ENCODE measurements around the gene HINT2.

The HINT2 gene

DNA sequence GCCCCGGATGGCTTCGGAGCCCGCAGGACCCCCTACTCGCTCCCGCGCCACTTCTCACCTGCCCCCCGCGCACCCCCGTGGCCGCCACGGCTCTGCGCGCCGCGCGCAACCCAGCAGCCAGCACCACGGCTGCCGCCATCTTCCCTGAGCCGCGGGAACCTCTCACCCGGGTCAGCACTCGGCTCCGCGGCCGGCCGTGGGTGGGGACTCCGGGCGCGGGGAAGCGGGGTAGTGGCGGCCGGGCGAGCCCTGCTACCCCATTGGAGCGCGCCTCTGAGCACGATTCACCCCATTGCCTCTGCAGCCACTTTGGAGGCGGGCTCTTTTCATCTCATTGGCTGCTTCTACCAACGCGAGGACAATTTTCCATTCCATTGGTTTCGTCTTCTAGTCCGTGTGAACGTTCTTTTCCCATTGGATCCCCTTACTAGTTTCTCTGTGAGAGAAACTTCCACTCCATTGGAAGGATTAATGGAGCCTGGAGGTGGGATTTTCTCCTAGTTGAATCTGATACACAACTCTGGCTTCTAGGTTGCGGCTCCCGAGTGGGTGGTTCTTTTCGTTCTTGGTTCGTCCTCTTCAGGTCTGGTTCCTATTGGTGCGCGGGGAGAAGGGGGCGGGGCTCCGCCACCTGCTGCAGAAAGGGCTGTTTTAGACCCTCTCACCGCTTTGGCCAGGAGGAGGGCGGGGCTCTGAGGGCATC, at the start of gene HINT2:
TSS of gene HINT2 (minus strand) at position 202 of the 703 bp plus-strand sequence. CDS start at position 139, 63 bp downstream.
- peak; percentile 97 for DNase-seq (ENCODE audit: low read depth)

DNA sequence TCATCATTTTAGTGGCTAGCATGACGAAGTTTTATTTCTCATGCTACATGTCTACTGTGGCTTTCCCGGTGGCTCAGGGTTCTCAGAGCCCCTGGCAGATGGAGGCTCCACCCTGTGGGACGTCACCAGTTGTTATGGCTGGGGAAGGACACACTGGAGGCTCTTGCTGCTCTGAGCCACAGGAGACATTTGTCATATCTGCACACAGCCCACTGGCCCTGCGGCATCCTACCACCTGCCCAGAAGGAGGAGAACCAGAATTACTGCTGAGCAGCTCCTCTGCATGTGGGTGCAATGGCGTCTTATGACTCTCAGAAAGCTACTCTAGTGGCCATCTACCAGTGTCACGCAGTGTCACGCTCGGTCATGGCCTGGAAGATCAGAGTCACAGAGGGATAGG, 48.7 kb upstream of the HINT2 start:
- DNase-seq (ENCODE audit: low read depth), result no peak

DNA sequence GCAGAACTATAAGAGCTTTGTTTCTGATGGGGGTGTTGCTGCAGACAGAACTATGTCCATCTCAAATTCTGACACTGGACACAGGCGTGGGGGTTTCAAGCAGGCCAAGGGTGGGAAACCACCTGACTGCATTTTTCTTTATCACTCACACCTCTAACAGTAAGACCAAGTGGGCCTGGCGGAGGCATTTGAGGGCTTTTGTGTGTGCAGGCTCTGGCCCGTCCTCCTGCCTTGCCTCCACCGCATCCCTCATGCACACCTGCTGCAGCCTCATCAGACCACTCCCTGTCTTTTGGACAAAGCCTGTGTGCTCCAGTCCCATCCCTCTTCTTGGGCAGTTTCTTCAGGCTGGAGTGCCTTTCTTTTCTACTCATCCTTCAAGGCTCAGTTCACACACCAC, 47.5 kb upstream of the HINT2 start:
- no peak for DNase-seq (ENCODE audit: low read depth)

DNA sequence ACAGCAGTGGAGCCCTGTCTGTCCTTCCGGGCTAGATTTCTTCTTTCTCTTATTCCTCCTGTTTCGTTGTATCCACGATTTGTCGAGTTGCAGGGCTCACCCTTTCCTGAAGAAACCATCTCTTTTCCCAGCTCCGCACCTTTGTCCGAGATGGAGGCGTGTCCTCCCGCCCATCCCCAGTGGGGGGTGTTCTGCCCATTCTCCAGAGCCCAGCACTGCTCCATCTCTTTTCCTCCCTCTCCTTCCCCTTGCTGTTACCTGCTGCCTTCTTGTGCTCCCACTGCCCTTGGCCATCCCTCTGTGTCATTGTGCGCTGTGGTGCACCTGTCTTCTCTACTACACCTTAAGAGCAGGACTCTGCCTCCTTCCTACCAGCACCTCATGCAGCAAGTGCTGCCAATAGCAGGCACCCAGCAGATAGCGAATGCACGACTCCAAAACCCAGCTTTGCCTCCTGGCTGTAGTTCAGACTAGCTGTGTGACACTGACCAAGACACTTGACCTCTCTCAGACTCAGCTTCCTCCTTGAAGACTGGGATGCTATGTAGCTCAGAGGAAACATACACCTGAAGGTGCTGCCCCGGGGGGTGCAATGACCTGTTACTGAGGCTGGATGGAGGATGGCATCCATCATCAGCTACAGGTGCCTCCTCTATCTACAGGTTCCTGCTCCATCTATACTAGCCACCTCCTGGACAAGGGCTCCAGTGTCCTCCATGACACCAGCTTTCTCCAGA, 46.5 kb upstream of the HINT2 start:
- no peak for DNase-seq (ENCODE audit: low read depth)

DNA sequence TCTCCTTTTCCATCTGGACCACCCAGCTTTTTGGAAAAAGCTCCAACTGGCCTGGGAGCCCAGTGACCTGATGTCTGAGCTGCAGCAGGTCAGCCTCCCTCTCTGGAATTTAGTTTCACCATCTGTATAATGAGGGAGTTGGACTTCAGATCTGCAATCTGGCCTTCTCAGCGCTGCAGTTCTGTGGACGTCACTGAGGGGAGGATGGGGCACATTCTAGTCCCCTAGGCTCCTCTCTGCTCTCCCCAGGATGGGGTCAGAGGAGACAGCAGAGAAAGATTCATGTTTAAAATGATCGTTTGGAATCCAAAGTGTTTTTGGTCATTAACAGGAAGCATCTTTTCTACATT, 45.1 kb upstream of the HINT2 start:
- DNase-seq (ENCODE audit: low read depth), result no peak

DNA sequence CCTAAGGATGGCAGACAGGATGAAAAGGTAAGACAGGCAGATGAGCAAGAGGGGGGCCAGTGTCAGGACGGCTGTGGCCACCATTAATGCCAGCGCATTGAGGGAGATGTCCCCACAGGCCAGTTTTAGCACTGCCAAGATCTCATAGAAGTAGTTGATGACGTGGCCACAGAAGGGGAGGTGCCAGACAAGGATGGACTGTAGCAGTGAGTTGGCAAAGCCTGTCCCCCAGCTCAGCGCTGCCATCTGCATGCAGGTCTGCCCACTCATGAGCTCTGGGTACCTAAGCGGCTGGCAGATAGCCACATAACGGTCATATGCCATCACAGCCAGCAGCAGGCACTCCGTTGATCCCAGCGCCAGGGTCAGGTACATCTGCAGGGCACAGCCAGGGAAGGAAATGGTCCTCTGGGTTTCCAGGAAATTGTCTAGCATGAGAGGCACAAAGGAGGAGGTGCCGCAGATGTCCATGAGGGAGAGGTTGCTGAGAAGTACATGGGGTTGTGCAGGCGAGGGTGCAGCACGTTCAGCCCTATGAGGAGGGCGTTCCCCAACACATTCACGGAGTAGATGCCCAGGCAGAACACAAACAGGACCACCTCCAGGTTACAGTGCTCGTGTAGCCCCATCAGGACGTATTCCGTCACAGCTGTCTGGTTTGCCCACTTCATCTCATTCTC, 44.6 kb upstream of the HINT2 start:
- DNase-seq (ENCODE audit: low read depth), result no peak

DNA sequence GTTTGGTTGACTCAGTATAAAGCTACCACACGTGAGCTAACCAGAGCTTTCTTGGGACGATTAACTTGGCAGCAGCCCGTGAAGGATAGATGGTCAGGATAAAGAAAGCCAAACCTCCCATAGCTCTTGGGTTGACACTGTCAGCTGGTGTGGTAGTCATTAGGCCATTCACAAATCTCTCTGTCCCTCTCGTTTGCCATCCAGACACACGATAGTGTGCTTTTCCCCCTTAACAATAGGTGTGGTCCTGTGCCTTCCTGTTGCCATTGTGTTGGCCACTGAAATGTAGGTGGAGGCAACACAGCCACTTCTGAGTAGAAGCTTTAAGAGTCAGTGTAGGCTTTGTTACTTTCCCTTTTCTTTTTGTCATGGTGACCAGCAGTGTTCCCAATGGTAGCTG, 43.6 kb upstream of the HINT2 start:
- DNase-seq (ENCODE audit: low read depth), result no peak

DNA sequence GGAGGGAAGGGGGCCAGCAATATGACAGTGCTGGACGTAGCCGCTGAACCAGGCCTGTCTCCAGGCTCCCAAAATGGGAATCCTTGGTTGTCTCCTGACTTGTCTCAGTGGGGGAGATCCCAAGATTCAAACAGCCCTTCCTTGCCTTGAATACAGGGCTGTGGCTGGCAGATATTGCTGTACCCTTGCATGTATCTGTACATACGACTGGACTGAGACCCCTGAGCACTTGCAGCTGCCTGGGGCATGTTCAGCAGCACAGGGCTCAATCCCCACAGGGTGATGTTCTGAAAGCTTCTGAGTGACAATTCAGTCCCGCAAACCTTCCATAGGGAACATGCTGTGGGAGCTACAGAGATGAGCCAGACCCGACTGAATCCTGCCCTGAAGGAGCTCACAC, 42.0 kb upstream of the HINT2 start:
- DNase-seq (ENCODE audit: low read depth), result no peak

DNA sequence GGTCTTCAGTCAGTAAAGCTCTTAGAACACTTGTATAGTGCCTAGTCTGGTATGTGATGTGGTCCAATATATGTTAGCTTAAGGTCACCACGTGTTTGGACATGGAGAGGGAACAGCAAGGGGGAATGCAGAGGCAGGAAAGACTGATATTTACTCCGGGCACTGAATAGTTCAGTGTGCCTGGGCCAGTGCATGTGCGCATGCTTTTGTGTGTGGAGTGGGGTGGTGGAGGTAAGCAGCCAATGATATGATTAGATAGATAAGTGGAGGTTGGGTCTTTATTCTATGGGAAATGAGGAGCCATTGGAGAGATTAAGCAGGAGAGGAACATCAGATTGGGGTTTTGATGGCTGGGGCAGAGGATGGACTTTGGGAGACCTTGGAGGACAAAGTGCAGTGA, 41.4 kb upstream of the HINT2 start:
- no peak for DNase-seq (ENCODE audit: low read depth)

DNA sequence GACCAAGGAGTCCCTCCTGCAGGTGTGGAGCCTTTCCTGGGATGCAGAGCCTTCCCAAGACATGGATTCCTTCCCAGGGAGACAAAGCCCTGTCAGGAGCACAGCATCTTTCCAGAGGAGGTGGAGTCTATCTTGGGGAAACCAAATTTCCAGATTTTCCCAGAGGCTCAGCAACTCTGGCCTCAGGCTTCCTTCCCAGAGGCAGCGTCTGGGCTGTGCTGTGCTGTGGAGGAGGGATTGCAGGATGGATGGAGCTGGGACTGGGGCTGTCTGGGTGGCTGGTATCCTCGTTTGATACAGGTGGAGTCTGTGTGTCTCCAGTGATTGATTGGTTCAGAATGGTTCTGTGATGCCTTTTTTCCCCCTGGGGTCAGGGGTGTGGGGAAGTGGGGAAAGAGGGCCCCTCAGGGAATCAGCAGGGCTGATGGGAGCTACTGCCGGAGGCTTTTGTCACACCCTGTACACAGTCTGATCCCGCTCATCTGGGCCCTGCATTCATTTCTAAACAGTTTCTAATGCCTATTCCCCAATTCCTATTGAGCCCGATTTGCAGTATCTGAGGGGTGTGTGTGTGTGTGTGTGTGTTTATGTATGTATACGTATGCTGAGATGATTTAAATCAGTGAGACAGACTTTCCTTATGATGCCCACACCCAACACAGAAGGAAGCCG, 39.4 kb upstream of the HINT2 start:
- DNase-seq (ENCODE audit: low read depth), result no peak

DNA sequence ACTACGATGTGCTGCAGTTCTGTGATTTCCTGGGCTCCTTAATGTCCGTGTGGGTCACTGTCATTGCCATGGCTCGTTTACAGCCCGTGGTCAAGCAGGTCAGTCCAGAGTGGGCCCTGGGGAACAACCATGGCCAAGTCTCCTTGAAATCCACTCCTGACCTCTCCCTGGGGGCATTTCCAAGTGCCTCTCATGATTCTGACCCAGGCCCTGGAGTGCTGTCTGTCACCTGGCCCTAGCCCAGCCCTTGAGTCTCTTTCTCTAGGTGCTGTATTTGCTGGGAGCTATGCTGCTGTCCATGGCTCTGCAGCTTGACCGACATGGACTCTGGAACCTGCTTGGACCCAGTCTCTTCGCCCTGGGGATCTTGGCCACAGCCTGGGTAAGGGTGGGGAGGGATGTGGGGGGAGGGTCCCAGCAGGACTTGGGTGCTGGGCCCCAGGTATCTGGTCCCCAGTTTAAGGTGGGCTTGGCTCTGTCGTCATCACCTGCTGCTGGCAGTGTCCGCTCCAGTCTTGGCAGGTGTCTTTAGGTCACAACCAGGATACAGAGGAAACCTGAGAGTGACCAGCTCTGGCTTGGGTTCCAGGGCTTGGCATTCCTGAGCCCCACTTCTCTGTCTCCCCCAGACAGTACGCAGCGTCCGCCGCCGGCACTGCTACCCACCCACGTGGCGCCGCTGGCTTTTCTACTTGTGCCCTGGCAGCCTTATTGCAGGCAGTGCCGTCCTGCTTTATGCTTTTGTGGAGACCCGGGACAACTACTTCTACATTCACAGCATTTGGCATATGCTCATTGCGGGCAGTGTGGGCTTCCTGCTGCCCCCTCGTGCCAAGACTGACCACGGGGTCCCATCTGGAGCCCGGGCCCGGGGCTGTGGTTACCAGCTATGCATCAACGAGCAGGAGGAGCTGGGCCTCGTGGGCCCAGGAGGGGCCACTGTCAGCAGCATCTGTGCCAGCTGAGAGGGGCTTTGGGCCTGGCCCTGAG, 38.3 kb upstream of the HINT2 start:
- DNase-seq (ENCODE audit: low read depth), result no peak

DNA sequence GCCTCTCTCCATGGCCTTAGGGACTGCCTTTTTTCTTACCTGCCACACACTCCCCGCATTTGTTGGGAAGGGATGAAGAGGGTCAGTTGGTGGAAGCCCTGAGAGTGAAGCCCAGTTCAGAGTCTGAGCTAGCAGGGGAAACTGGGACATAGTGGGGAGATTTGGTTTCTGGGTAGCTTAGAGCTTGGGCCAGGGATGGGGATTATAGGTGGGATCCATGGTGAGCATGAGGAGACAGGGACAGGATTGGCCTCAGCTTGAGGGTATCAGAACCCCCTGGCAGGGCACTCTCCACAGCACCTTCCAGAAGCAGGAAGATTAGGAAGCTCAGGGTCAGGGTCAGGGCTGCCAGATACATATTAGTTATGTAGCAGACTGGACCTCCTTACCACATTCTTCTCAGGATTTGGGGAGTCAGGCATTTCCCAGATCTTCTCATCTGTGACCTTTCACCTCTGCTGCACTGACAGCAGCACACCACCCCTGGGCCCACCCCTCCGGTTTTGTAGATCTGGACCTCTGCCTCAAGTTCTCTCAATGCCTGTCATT, 37.5 kb upstream of the HINT2 start:
- no peak for DNase-seq (ENCODE audit: low read depth)

DNA sequence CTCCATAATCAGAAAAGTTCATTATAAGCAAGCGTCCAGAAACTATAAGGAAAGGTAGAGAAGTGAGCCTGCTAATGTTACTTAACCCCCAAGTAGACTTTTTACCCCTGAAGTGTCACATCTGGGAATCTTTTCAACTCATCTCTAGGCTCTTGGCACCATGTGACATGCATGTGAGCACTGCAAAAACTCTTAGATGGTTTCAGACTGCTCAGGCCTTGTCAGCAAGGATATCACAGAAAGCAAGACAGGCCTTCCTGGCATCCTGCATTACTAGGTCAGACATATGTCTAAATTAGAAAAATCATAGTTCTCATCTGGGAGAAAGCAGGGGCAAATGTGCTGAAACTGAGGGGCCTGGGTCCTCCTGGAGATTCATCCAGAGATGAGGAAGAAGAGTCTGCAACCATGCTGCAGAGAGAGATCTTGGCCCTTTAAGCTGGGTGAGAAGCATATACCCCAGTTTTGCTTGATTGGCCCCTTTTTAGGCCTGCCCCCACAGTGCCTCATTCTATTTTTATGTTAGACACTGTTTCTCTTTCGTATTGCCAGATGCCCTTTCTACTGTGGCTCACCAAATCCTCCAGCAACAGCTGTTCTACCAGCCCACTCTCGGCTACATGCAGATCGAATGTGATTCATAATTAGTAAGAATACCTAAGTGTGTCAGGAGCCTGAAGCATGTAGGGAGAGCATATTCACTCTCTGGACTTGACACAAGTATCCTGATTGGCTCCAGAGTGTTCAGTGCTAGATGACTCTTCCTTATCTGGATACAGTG, 33.1 kb upstream of the HINT2 start:
- DNase-seq (ENCODE audit: low read depth), result no peak

DNA sequence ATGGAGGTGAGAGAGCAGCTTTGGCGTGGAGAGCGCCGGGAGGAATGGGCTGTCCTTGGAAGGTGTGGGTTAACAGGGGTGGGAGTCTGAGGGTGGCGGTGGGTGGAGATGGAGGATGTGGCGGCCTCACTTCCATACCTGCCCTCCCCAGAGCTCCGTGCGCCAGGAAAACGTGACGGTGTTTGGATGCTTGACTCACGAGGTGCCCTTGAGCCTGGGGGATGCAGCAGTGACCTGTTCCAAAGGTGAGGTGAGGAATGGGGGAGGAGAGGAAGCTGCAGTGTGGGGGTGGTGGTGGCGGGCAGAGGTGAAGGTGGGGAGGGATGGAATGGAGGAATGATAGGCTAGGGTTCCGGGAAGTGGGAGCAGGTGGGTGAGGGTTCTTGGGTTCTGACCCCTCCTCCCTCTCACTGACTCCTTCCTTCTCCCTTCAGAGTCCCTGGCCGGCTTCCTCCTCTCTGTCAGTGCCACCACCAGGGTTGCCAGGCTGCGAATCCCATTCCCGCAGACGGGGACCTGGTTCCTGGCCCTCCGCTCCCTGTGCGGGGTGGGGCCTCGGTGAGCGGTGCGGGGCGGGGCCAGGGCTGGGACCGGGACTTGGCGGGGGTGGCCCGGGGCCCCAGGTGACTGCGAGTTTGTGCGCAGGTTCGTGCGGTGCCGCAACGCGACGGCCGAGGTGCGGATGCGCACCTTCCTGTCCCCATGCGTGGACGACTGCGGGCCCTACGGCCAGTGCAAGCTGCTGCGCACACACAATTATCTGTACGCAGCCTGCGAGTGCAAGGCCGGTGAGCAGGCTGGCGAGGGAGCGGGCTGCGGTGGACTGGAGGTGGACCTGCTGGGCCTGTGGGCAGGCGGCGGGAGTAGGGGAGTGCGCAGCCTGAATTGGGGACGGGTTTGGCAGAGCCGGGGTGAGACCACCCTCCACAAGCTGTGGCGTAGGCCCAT, 31.3 kb upstream of the HINT2 start:
- no peak for DNase-seq (ENCODE audit: low read depth)

DNA sequence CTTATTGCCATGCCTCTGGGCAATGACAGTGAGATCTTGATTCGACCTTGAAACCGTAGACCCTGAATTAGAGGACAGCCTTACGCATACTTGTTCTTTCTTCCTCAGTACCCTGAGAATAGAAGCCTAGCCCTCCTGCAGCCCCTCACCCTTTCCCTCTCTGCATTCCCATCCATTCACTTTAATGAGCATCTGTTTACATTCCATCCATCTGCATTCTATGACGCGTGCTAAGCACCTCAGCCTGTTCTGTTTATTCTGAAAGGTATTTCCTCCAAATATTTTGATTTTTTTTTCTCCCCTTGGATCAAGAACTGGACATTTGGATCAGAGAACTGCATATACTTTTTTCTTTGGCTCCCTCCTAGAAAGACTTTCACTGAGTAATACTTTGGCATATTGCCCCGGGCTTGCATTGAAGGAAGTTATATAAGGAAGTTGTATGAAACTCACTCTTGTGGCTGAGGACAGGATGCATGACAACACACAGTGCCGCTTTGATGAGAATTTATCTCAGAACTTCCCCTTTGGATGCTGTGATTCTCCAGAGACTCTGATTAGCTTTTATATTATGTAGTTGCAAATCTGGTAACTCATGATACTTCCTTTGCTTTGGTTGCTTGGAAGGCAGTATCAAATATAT, 29.9 kb upstream of the HINT2 start:
- DNase-seq (ENCODE audit: low read depth), result no peak

DNA sequence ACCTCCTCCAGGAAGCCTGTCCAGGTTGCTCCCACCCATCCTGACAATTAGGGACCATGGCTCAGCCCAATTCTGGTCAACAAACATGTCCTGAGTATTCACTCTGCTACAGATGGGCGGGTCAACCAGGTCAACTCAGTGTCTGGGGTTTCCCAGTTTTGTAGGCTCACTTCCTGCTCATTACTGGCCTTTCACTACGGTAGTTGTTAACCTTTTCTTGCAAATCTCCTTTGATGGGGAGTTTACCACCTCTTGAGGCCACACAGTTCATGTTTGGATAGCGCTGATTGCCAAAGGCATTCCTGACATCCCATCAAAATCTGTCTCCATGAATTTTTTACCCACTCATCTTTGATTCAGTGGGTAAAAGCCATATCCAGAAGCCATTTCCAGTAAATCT, 28.0 kb upstream of the HINT2 start:
- DNase-seq (ENCODE audit: low read depth), result no peak

DNA sequence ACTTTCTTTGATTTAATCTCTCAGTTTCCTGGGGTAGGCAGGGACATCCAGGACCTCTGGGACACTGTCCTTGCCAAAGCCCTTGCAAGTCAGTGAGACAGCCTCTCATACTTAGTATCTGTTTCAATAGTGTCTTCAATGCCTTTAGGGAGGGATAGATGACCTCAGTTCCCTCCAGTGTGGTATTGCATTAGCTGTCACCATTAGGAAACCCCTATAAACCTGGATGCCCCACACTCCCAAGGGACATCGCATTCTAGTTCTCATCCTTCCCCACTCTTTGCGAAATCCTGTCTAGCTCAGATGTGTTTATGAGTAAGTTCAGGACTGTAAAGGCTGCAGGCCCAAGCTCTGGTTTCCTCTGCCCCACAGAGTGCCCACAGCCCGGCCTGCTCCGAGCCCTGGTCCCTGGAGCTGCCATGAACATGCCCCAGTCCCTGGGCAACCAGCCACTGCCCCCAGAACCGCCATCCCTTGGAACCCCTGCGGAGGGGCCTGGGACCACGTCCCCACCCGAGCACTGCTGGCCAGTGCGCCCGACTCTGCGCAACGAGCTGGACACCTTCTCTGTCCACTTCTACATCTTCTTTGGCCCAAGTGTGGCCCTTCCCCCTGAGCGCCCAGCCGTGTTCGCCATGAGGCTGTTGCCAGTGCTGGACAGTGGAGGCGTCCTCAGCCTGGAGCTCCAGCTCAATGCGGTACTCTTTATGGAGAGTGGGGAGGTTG, 27.3 kb upstream of the HINT2 start:
- no peak for DNase-seq (ENCODE audit: low read depth)

DNA sequence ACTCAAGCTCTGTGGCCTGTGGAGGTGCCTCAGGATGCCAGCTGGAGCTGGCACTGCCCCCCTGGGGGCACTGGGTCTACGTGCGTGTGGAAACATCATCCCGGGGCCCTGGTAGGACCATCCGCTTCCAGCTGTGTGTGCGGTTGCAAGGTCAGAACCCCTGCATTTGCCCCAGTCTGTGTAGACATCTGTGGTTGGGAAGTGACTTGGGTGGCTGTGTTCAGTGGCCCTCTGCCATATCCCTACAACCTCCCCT, 26.7 kb upstream of the HINT2 start:
- DNase-seq (ENCODE audit: low read depth), result no peak

Data from activated gamma-delta T cell treated with anti-CD3 and anti-CD28 coated beads, Interleukin-2, amount 50 U/mL, for 16 hours (primary cell).